ENCODE measurements around the gene DEFB132. TPM values are rescaled to one million over a fixed set of nuclear protein-coding genes. Genes with fewer than 3 reads are reported as not detected.
A peak's percentile ranks its signal among the peaks of the same experiment; 100 is the strongest.
"Not testable (repeated sequence)": the region's sequence is repeated elsewhere in the genome, so short reads cannot be mapped to it uniquely, and the experiment has no call there.

The DEFB132 gene
- total RNA-seq, 1 donor from 2014 or later, result not detected

- no peak overlapping the region for H3K27ac Mint-ChIP-seq (ENCODE audit: unreplicated experiment)
- peaks cover 10% of the 10 kb centered on the region for H3K27me3 Mint-ChIP-seq (ENCODE audit: unreplicated experiment)
- no peak for TF ChIP-seq CTCF (IDR thresholded peaks at IDR 0.05; ENCODE audit: partially characterized antibody, unreplicated experiment)
- no peaks in the 10 kb centered on the region for H3K9me3 Mint-ChIP-seq (ENCODE audit: unreplicated experiment)
- no peak for DNase-seq
- no peak overlapping the region for H3K4me3 Mint-ChIP-seq (ENCODE audit: unreplicated experiment)
- peaks cover 8% of the 10 kb centered on the region for H3K36me3 Mint-ChIP-seq (ENCODE audit: unreplicated experiment)
- no peaks in the 10 kb centered on the region for H3K4me1 Mint-ChIP-seq (ENCODE audit: low read depth, unreplicated experiment)
Measured at GRCh38 chr20:251354-251753, 6.2 kb upstream of the DEFB132 start.

- no peak for DNase-seq
- Mint-ChIP-seq H3K36me3 (ENCODE audit: unreplicated experiment) (no peaks in the 10 kb centered on the region), H3K4me3 (ENCODE audit: unreplicated experiment) (no peak overlapping the region), H3K4me1 (ENCODE audit: low read depth, unreplicated experiment) (no peaks in the 10 kb centered on the region), H3K9me3 (ENCODE audit: unreplicated experiment) (no peaks in the 10 kb centered on the region), H3K27ac (ENCODE audit: unreplicated experiment) (no peak overlapping the region), H3K27me3 (ENCODE audit: unreplicated experiment) (peaks cover 7% of the 10 kb centered on the region)
- TF ChIP-seq CTCF (IDR thresholded peaks at IDR 0.05; ENCODE audit: partially characterized antibody, unreplicated experiment), result no peak
Measured at GRCh38 chr20:252801-253200, 4.7 kb upstream of the DEFB132 start.

- not testable (repeated sequence) for DNase-seq; H3K36me3 Mint-ChIP-seq (ENCODE audit: unreplicated experiment); H3K4me1 Mint-ChIP-seq (ENCODE audit: low read depth, unreplicated experiment); H3K27me3 Mint-ChIP-seq (ENCODE audit: unreplicated experiment); H3K9me3 Mint-ChIP-seq (ENCODE audit: unreplicated experiment); H3K27ac Mint-ChIP-seq (ENCODE audit: unreplicated experiment); H3K4me3 Mint-ChIP-seq (ENCODE audit: unreplicated experiment)
Measured at GRCh38 chr20:253447-253846, 4.1 kb upstream of the DEFB132 start.

- Mint-ChIP-seq H3K27ac (ENCODE audit: unreplicated experiment) (no peak overlapping the region), H3K27me3 (ENCODE audit: unreplicated experiment) (peaks cover 5% of the 10 kb centered on the region), H3K9me3 (ENCODE audit: unreplicated experiment) (no peaks in the 10 kb centered on the region), H3K4me3 (ENCODE audit: unreplicated experiment) (no peak overlapping the region), H3K36me3 (ENCODE audit: unreplicated experiment) (no peaks in the 10 kb centered on the region), H3K4me1 (ENCODE audit: low read depth, unreplicated experiment) (peaks cover 11% of the 10 kb centered on the region)
- DNase-seq, result no peak
- TF ChIP-seq CTCF (IDR thresholded peaks at IDR 0.05; ENCODE audit: partially characterized antibody, unreplicated experiment), result no peak
Measured at GRCh38 chr20:258269-258858, 840 bp downstream of the DEFB132 start.

GRCh38 chr20:258963-259362 is 1.4 kb downstream of the DEFB132 start:
- Mint-ChIP-seq H3K36me3 (ENCODE audit: unreplicated experiment) (no peaks in the 10 kb centered on the region), H3K27me3 (ENCODE audit: unreplicated experiment) (peaks cover 3% of the 10 kb centered on the region), H3K27ac (ENCODE audit: unreplicated experiment) (peak overlapping the region; percentile 28), H3K4me1 (ENCODE audit: low read depth, unreplicated experiment) (peaks cover 11% of the 10 kb centered on the region), H3K4me3 (ENCODE audit: unreplicated experiment) (no peak overlapping the region), H3K9me3 (ENCODE audit: unreplicated experiment) (no peaks in the 10 kb centered on the region)
- DNase-seq, result no peak
- no peak for TF ChIP-seq CTCF (IDR thresholded peaks at IDR 0.05; ENCODE audit: partially characterized antibody, unreplicated experiment)

All from glutamatergic neuron (in vitro differentiated cells).